ENCODE results near the gene NLRP8. TPM values are rescaled to one million over a fixed set of nuclear protein-coding genes. Genes with fewer than 3 reads are reported as not detected.

The NLRP8 gene
- not detected in 2 replicates for total RNA-seq

GRCh38 chr19:55947532-55947931 is at the start of gene NLRP8:
Gene NLRP8 (plus strand): TSS chr19:55947832.

GRCh38 chr19:55931936-55932386 is 15.7 kb upstream of the NLRP8 start, which contains the start of gene NLRP13:
Gene NLRP13 (minus strand): TSS chr19:55932336. CDS start chr19:55932311, 25 bp downstream.

GRCh38 chr19:55986487-55986886 is 38.9 kb downstream of the NLRP8 start, which contains the start of gene NLRP5:
Gene NLRP5 (plus strand): TSS chr19:55986775.

Other genes with a start within 250 kb of the NLRP8 start
- gene NLRP9, start 209.4 kb upstream of the NLRP8 start, total RNA-seq, result not detected in 2 replicates
- gene RFPL4A, start 188.7 kb upstream of the NLRP8 start, total RNA-seq, result not detected in 2 replicates
- gene RFPL4AL1, start 178.7 kb upstream of the NLRP8 start, total RNA-seq, result not detected in 2 replicates
- gene NLRP11, start 115.8 kb upstream of the NLRP8 start, total RNA-seq, result not detected in 2 replicates
- not detected in 2 replicates for gene NLRP4, start 111.3 kb upstream of the NLRP8 start, total RNA-seq
- not detected in 2 replicates for gene NLRP13, start 15.5 kb upstream of the NLRP8 start, total RNA-seq
- not detected in 2 replicates for gene NLRP5, start 38.9 kb downstream of the NLRP8 start, total RNA-seq
- 18.2 and 25.4 TPM in 2 replicates for gene ZNF787, start 173.5 kb downstream of the NLRP8 start, total RNA-seq
- gene ZNF444, start 193.5 kb downstream of the NLRP8 start, total RNA-seq, result 19.2 and 26.5 TPM in 2 replicates
- gene GALP, start 228.2 kb downstream of the NLRP8 start, total RNA-seq, result not detected in 2 replicates
- gene ZSCAN5B, start 250.0 kb downstream of the NLRP8 start, total RNA-seq, result not detected in 2 replicates

Measured in hair follicular keratinocyte (primary cell).